ENCODE measurements around the gene TMEM221.

The TMEM221 gene

DNA sequence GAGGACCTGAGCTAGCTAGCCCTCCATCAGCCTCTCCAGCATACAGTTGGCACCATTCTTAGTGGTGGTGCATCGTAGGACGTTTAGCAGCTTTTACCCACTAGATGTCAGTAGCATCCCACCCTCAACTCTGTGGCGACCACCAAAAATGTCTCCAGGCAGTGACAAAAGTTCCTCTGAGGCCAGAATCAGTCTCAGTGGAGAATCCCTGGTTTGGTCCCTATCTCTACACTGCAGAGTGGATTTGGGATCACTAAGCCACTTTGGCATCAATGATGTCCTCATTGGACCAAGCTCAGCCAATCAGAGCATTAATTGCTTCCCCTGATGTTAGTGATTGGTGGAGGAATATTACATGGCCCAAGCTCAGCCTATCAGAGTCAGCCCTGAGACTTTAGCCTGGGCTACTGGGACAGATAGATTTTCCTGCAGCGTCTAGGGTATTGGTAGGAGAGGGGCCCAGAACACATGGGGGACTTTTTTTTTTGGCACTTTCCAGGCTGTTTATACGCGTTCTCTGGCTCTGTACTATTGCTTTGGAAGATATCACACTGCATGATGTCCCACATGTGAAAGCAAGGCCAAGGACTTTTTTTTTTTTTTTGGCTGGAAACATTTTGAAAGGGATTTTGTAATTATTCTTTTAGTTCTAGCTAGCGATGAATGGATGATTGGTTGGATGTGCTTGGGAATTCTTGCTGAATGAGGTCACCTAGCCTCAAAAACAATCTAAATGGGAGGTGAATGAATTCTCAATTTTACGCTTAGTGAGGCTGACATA, 7.0 kb downstream of the TMEM221 start:
- no peaks in the 10 kb centered on the region for H3K4me1 Mint-ChIP-seq
- H3K4me3 Mint-ChIP-seq: no peak overlapping the region
- no peaks in the 10 kb centered on the region for H3K9me3 Mint-ChIP-seq
- DNase-seq (ENCODE audit: low spot score in 2 of 2) (no peak), ATAC-seq (ENCODE audit: low read depth) (peak; percentile 49)
- no peak overlapping the region for H3K27ac Mint-ChIP-seq
- H3K36me3 Mint-ChIP-seq: peaks cover 2% of the 10 kb centered on the region
- no peaks in the 10 kb centered on the region for H3K27me3 Mint-ChIP-seq

DNA sequence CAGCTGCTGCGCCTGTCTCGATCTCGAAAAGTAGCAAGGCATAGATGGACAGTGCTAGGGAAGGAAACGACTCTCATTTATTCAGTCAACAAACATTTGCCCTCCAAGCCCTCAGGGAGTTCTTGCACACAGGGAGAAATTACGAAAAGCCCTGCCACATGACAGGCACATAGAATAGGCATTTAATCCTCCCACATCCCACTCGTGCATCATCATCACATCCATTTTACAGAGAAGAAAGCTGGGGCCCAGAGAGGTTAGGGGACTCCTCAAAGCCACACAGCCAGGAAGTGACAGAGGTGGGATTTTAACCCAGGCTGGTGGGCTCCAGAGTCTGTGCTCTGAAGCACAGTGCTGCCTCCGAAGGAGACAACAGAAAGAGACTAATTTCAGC, 11.6 kb downstream of the TMEM221 start:
- ATAC-seq (ENCODE audit: low read depth) (no peak), DNase-seq (ENCODE audit: low spot score in 2 of 2) (no peak)
- H3K9me3 Mint-ChIP-seq: no peaks in the 10 kb centered on the region
- no peak overlapping the region for H3K27ac Mint-ChIP-seq
- H3K4me1 Mint-ChIP-seq: no peaks in the 10 kb centered on the region
- H3K36me3 Mint-ChIP-seq: peaks cover 2% of the 10 kb centered on the region
- no peak overlapping the region for H3K4me3 Mint-ChIP-seq
- no peaks in the 10 kb centered on the region for H3K27me3 Mint-ChIP-seq

DNA sequence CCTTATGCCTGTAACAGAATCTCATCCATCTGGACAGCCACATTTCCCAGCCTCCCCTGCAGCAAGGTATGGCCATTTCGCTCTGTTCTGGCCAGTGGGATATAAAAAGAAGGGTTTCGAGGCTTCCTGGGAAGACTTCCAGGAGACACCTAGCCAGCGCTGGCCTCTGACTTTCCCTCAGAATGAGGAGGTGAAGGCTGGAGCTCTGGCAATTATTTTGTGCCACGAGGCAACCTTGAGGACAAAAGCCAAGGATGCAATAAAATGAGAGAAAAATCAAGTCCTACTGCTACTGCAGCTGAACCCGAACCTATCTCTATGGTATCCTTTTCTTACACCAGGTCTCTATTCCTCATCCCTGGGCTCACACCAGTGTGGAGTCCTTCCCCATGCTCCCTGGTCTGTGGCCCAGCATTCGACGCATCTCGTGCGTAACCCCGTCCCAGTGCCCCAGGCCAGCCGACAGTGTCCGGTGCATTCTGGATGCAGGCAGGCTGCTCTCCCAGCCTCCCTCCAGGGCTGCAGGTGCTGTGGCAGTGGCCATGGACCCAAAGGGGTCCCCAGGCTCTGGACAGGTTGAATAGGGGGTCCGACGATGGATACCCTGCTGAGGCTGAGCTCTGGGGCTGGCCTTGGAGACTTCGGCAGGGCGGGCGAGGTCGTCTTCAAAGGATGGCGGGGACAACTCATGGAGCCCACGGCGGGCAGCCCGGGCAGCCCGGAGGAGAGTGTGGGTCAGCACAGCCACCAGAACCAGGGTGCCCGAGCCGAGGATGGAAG, 12.2 kb downstream of the TMEM221 start:
- no peak overlapping the region for H3K4me3 Mint-ChIP-seq
- no peak for ATAC-seq (ENCODE audit: low read depth)
- peaks cover 2% of the 10 kb centered on the region for H3K36me3 Mint-ChIP-seq
- no peaks in the 10 kb centered on the region for H3K27me3 Mint-ChIP-seq
- H3K4me1 Mint-ChIP-seq: no peaks in the 10 kb centered on the region
- no peaks in the 10 kb centered on the region for H3K9me3 Mint-ChIP-seq
- H3K27ac Mint-ChIP-seq: no peak overlapping the region
- DNase-seq (ENCODE audit: low spot score in 2 of 2): no peak

DNA sequence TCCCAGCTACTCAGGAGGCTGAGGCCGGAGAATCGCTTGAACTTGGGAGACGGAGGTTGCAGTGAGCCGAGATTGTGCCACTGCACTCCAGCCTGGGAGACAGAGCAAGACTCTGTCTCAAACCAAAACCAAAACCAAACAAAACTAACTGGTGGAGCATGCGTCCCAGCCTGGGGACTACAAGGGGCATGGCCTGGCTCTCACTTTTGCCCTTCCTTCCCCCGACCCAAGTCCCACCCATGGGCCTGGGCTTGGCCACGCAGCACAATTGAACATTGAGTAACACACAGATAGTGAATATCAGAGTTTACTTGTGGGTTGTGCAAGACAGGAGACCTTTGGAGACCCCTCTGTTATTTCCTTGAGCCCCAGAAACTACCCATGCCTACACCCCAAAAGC, 13.2 kb downstream of the TMEM221 start:
- no peak for DNase-seq (ENCODE audit: low spot score in 2 of 2)
- Mint-ChIP-seq H3K4me3 (no peak overlapping the region), H3K27me3 (no peaks in the 10 kb centered on the region), H3K27ac (no peak overlapping the region), H3K36me3 (peaks cover 2% of the 10 kb centered on the region), H3K4me1 (no peaks in the 10 kb centered on the region), H3K9me3 (no peaks in the 10 kb centered on the region)
- no peak for ATAC-seq (ENCODE audit: low read depth)

DNA sequence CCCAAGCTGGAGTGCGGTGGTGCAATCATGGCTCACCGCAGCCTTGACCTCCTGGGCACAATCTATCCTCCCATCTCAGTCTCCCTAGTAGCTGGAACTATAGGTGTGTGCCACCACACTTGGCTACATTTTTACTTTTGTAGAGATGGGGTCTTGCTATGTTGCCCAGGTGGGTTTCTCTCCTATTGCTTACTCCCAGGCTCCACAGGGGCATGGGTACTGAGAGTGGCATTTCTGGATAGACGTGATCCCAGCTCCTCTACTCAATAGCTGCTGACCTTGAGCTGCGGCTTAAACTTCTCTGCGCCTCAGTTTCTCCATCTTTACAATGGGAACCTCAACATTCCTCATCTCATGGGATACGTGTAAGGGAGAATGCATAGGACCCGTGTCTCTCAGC, 17.1 kb downstream of the TMEM221 start:
- Mint-ChIP-seq H3K9me3 (no peaks in the 10 kb centered on the region), H3K4me3 (no peak overlapping the region), H3K36me3 (no peaks in the 10 kb centered on the region), H3K4me1 (no peaks in the 10 kb centered on the region), H3K27me3 (no peaks in the 10 kb centered on the region), H3K27ac (no peak overlapping the region)
- DNase-seq (ENCODE audit: low spot score in 2 of 2): no peak
- ATAC-seq (ENCODE audit: low read depth): no peak

DNA sequence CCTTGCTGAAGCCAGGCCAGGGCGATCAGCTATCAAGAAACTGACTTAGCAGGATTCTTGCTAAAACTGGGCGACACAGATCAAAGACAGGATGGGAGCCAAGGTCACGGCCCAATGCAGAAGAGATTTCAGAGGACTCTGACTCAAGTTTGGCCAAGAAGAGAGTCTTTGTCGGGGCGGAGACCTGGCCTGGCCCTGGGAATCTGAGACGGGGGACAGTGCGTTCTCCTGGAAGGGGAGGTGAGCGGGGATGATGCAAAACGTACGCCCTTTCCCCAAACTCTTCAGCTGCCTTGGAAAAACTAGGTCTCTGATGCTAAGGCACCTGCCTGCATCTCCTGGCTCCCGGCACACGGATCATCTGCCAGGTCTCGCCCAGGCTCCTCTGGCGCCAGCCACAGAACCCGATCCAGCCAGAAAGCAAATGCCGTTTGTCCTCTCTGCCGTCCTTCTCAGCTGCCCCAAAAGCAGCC, 18.8 kb downstream of the TMEM221 start:
- no peaks in the 10 kb centered on the region for H3K4me1 Mint-ChIP-seq
- H3K36me3 Mint-ChIP-seq: no peaks in the 10 kb centered on the region
- H3K27me3 Mint-ChIP-seq: no peaks in the 10 kb centered on the region
- no peaks in the 10 kb centered on the region for H3K9me3 Mint-ChIP-seq
- H3K4me3 Mint-ChIP-seq: no peak overlapping the region
- no peak overlapping the region for H3K27ac Mint-ChIP-seq
- ATAC-seq (ENCODE audit: low read depth): no peak
- no peak for DNase-seq (ENCODE audit: low spot score in 2 of 2)

DNA sequence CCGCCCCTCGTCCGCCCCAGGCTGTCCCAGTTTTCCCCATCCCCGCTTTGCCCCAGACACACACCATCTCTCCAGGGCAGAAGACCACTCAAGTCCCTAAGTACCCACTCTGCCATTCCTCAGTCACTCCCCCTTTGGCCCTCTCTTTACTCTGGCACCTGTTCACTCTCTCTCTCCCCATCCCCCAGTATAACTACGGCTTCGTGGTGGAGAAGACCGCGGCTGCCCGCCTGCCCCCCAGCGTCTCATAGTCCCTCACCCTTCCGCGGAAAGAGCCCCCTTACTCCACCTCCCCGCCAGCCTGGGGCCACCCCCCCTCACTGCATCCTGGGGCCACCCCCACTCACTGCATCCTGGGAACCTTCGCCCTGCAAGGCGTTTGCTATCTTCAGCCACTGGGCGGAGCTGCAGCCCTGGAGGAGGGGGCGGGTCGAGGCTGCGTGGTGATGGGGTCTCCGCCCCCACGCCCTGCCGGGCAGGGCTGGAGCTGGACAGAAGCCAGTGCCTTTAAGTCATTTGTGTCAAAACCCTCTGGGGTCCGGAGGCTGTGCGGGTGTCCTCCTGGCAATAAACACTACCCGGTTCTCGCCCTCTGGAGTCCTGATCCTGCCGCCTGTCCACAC, 23.6 kb downstream of the TMEM221 start:
- Mint-ChIP-seq H3K27ac (no peak overlapping the region), H3K4me3 (no peak overlapping the region), H3K36me3 (peaks cover 6% of the 10 kb centered on the region), H3K9me3 (no peaks in the 10 kb centered on the region), H3K27me3 (no peaks in the 10 kb centered on the region), H3K4me1 (peaks cover 4% of the 10 kb centered on the region)
- DNase-seq (ENCODE audit: low spot score in 2 of 2): no peak
- peak; percentile 46 for ATAC-seq (ENCODE audit: low read depth)

DNA sequence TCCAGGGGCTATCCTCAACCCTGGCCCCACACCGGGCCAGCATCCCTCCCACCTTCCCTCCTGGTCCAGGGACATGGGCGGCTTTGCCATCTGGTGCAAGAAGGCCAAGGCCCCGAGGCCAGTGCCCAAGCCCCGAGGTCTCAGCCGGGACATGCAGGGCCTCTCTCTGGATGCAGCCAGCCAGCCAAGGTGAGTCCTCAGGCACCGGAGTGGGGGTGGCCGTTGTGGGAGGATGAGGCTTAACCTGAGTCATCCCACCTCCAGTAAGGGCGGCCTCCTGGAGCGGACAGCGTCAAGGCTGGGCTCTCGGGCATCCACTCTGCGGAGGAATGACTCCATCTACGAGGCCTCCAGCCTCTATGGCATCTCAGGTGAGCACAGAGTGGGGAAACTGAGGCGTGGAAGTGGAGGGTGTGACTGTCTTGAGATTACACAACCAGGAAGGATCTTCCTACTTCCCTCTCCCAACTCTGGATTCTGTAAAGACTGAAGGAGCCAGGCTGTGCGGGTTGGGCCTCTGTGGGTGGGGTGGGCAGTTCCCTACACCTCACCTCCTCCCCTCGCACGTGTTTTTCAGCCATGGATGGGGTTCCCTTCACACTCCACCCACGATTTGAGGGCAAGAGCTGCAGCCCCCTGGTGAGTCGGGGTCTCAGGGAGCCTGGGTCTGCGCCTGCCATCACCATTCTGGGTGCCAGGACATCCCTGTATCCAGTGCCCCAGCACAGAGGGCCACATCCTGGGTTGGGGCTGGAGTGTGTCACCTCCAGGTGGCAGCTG, 24.8 kb downstream of the TMEM221 start:
- ATAC-seq (ENCODE audit: low read depth) (no peak), DNase-seq (ENCODE audit: low spot score in 2 of 2) (no peak)
- peaks cover 4% of the 10 kb centered on the region for H3K4me1 Mint-ChIP-seq
- no peak overlapping the region for H3K4me3 Mint-ChIP-seq
- H3K27me3 Mint-ChIP-seq: no peaks in the 10 kb centered on the region
- H3K36me3 Mint-ChIP-seq: peaks cover 6% of the 10 kb centered on the region
- no peak overlapping the region for H3K27ac Mint-ChIP-seq
- H3K9me3 Mint-ChIP-seq: no peaks in the 10 kb centered on the region

DNA sequence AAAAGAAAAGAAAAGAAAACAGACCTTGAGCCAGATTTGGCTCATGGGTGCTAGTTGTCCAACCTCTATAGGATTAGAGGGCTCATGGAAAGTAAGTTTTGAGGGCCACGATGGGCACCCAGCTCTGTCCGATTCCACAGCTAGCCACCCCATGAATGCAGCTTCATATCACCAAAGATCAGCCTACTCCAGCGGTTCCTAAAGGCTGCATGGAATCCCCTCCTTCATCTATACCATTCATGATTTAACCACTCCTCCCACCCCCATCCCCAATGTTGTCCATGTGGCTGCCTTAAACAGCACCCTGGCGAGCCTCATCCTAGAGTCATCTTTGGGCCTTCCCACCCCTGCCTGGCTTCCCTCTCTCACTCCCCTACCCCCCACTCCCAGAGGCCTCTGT, 26.5 kb downstream of the TMEM221 start:
- H3K9me3 Mint-ChIP-seq: no peaks in the 10 kb centered on the region
- DNase-seq (ENCODE audit: low spot score in 2 of 2) (no peak), ATAC-seq (ENCODE audit: low read depth) (no peak)
- peaks cover 7% of the 10 kb centered on the region for H3K36me3 Mint-ChIP-seq
- peaks cover 4% of the 10 kb centered on the region for H3K4me1 Mint-ChIP-seq
- no peak overlapping the region for H3K4me3 Mint-ChIP-seq
- H3K27me3 Mint-ChIP-seq: no peaks in the 10 kb centered on the region
- H3K27ac Mint-ChIP-seq: no peak overlapping the region

DNA sequence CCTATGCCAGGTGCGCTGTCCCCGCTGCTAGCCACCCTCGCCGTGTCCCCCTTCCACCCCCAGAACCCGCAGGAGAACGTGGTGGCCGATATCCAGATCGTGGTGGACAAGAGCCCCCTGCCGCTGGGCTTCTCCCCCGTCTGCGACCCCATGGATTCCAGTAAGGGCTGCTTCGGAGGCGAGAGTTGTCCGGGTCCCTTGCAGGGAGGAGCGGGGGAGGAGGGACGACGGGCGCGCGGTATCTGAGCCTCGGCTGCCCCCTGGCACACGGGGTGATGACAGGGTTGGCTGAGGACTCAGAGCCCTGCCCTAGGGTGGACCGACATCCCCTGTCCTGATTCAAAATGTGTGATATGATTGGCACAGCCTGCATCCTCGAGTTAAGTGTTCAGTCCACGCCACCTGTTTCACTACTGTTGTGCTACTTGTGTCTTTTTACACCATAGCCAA, 28.0 kb downstream of the TMEM221 start:
- Mint-ChIP-seq H3K36me3 (peaks cover 11% of the 10 kb centered on the region), H3K27me3 (no peaks in the 10 kb centered on the region), H3K4me3 (peak overlapping the region; percentile 94), H3K9me3 (no peaks in the 10 kb centered on the region), H3K27ac (no peak overlapping the region), H3K4me1 (peaks cover 4% of the 10 kb centered on the region)
- ATAC-seq (ENCODE audit: low read depth) (no peak), DNase-seq (ENCODE audit: low spot score in 2 of 2) (peak in 1 of 2 donors; percentile 33)

DNA sequence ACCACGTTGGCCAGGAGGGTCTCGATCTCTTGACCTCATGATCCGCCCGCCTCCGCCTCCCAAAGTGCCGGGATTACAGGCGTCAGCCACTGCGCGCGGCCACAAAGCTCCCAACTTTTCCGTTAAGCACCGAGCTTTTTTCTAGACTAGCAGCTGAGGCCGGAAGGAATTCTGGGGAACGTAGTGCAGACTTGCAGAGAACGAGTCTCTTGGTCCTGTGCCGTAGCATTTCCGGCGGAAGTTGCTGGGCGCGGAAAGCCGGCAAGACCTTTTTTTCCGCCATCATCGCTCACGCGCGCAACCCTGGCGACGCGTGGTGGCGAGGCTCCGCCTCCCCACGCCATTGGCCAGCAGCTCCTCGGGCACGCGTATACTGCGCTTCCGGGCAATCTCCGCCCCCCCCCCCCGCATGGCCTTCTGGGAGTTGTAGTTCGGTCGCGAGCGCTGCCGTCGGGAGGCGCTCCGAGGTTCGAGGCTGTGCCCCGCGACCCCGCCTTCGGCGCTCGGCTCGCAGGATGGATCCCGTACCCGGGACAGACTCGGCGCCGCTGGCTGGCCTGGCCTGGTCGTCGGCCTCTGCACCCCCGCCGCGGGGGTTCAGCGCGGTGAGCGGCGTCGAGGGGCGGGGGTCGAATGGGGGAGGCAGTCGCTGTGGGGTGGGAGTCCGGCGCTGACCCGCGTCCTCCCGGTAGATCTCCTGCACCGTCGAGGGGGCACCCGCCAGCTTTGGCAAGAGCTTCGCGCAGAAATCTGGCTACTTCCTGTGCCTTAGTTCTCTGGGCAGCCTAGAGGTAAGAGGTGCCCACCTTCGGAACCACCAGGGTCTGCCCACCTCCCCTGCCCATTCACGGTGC, 28.6 kb downstream of the TMEM221 start, which contains the start of gene MVB12A:
TSS of gene MVB12A (plus strand) at position 427 of the 854 bp plus-strand sequence. CDS start at position 516, 89 bp downstream.
- Mint-ChIP-seq H3K4me3 (peak within 1 kb of the TSS; percentile 94), H3K4me1 (peaks cover 4% of the 10 kb centered on the region), H3K9me3 (no peaks in the 10 kb centered on the region), H3K27ac (peak within 1 kb of the TSS; percentile 76), H3K27me3 (no peaks in the 10 kb centered on the region), H3K36me3 (peaks cover 13% of the 10 kb centered on the region)
- ATAC-seq (ENCODE audit: low read depth): peak; percentile 97
- DNase-seq (ENCODE audit: low spot score in 2 of 2): peak; percentile 79 to 90

DNA sequence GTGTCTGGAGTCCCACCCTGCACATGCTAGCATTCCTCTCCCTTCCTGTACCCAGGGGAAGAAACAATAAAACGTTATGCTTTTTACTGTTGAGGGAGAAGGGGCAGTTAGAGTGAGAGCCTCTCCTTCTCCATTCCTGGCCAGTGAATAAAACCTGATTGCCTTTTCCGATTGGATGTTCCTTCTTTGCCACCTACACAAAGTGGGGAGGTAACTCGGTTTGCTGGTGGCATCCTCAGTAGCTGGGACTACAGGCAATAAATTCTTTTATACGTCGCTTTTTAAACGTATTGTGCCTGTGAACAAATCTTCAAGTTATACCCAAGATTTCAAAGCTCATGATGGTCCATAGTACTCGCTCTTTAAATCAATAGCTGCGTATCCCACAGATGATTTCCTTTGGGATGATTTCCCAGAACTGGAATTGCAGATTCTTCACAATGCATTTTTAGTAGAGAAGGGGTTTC, 29.3 kb downstream of the TMEM221 start:
- H3K36me3 Mint-ChIP-seq: peaks cover 13% of the 10 kb centered on the region
- H3K27ac Mint-ChIP-seq: peak overlapping the region; percentile 76
- H3K27me3 Mint-ChIP-seq: no peaks in the 10 kb centered on the region
- peak overlapping the region; percentile 94 for H3K4me3 Mint-ChIP-seq
- ATAC-seq (ENCODE audit: low read depth) (no peak), DNase-seq (ENCODE audit: low spot score in 2 of 2) (no peak)
- H3K4me1 Mint-ChIP-seq: peaks cover 4% of the 10 kb centered on the region
- H3K9me3 Mint-ChIP-seq: no peaks in the 10 kb centered on the region

DNA sequence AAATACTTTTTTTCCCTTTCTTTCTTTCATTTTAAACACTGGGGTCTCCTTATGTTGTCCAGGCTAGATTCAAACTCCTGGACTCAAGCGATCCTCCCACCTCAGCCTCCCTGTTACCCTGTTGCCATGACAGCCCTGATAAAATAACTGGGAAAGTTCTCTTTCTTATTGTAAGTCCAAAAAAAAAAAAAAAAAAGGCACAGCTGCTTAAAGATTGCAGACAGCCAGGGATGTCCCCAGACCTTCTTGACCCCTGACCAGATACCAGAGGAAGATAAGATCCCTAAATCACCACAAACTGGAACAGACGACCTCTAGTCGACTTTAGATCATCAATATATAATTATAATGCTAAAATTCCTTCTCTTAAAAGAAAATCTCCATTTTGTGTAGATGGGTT, 29.8 kb downstream of the TMEM221 start:
- no peaks in the 10 kb centered on the region for H3K27me3 Mint-ChIP-seq
- peaks cover 4% of the 10 kb centered on the region for H3K4me1 Mint-ChIP-seq
- no peak overlapping the region for H3K27ac Mint-ChIP-seq
- ATAC-seq (ENCODE audit: low read depth) (no peak), DNase-seq (ENCODE audit: low spot score in 2 of 2) (no peak)
- peaks cover 13% of the 10 kb centered on the region for H3K36me3 Mint-ChIP-seq
- H3K9me3 Mint-ChIP-seq: no peaks in the 10 kb centered on the region
- H3K4me3 Mint-ChIP-seq: no peak overlapping the region

Data from memory B cell (primary cell).